ENCODE results near the gene WDR59.

The WDR59 gene

GRCh38 chr16:74896389-74897370 lies 88.2 kb downstream of the WDR59 start:
- FAIRE-seq = no peak
- no peak for DNase-seq (ENCODE audit: insufficient read length, low spot score)
- TF ChIP-seq POU2F2 (IDR thresholded peaks at IDR 0.05; ENCODE audit: low read depth, low read length) = no peak
- no peak for TF ChIP-seq POLR2AphosphoS5 (IDR thresholded peaks at IDR 0.05; ENCODE audit: low read depth, low read length)
- no peak for TF ChIP-seq SPI1 (IDR thresholded peaks at IDR 0.05; ENCODE audit: low read depth, low read length)
- no peak for TF ChIP-seq TAF1 (IDR thresholded peaks at IDR 0.05; ENCODE audit: low read depth, low read length)
- TF ChIP-seq POLR2A (IDR thresholded peaks at IDR 0.05; ENCODE audit: low read depth, low read length) = no peak
- TF ChIP-seq PAX5 (IDR thresholded peaks at IDR 0.05; ENCODE audit: insufficient read depth, low read length, severe bottlenecking) = no peak

GRCh38 chr16:74893541-74893940 lies 91.4 kb downstream of the WDR59 start:
- DNase-seq (ENCODE audit: insufficient read length, low spot score) = no peak
- TF ChIP-seq SPI1 (IDR thresholded peaks at IDR 0.05; ENCODE audit: low read depth, low read length) (no peak), POLR2AphosphoS5 (IDR thresholded peaks at IDR 0.05; ENCODE audit: low read depth, low read length) (no peak), PAX5 (IDR thresholded peaks at IDR 0.05; ENCODE audit: insufficient read depth, low read length, severe bottlenecking) (no peak), POU2F2 (IDR thresholded peaks at IDR 0.05; ENCODE audit: low read depth, low read length) (no peak), POLR2A (IDR thresholded peaks at IDR 0.05; ENCODE audit: low read depth, low read length) (no peak), TAF1 (IDR thresholded peaks at IDR 0.05; ENCODE audit: low read depth, low read length) (no peak)
- no peak for FAIRE-seq

GRCh38 chr16:74892574-74893461 lies 92.1 kb downstream of the WDR59 start:
- FAIRE-seq = peak; percentile 96
- peak; percentile 34 for DNase-seq (ENCODE audit: insufficient read length, low spot score)

GRCh38 chr16:74888888-74889287 lies 96.0 kb downstream of the WDR59 start:
- no peak for DNase-seq (ENCODE audit: insufficient read length, low spot score)
- no peak for FAIRE-seq
- TF ChIP-seq TAF1 (IDR thresholded peaks at IDR 0.05; ENCODE audit: low read depth, low read length) (no peak), POLR2A (IDR thresholded peaks at IDR 0.05; ENCODE audit: low read depth, low read length) (no peak), PAX5 (IDR thresholded peaks at IDR 0.05; ENCODE audit: insufficient read depth, low read length, severe bottlenecking) (no peak), SPI1 (IDR thresholded peaks at IDR 0.05; ENCODE audit: low read depth, low read length) (no peak)

More at GRCh38 chr16:74892574-74893461, 92.1 kb downstream of the WDR59 start:
- TF ChIP-seq TAF1 (IDR thresholded peaks at IDR 0.05; ENCODE audit: low read depth, low read length) (no peak), SPI1 (IDR thresholded peaks at IDR 0.05; ENCODE audit: low read depth, low read length) (peak; percentile 88), POLR2A (IDR thresholded peaks at IDR 0.05; ENCODE audit: low read depth, low read length) (peak; percentile 53; the same call in 1 of the 2 replicates), POU2F2 (IDR thresholded peaks at IDR 0.05; ENCODE audit: low read depth, low read length) (peak; percentile 97)

- FAIRE-seq = no peak
- DNase-seq (ENCODE audit: insufficient read length, low spot score) = no peak
- TF ChIP-seq SPI1 (IDR thresholded peaks at IDR 0.05; ENCODE audit: low read depth, low read length) (no peak), PAX5 (IDR thresholded peaks at IDR 0.05; ENCODE audit: insufficient read depth, low read length, severe bottlenecking) (no peak), POLR2AphosphoS5 (IDR thresholded peaks at IDR 0.05; ENCODE audit: low read depth, low read length) (no peak), POU2F2 (IDR thresholded peaks at IDR 0.05; ENCODE audit: low read depth, low read length) (no peak), TAF1 (IDR thresholded peaks at IDR 0.05; ENCODE audit: low read depth, low read length) (no peak), POLR2A (IDR thresholded peaks at IDR 0.05; ENCODE audit: low read depth, low read length) (no peak)
These were observed 96.6 kb downstream of the WDR59 start for GRCh38 chr16:74888232-74888862.

GRCh38 chr16:74887084-74887483 lies 97.8 kb downstream of the WDR59 start:
- no peak for DNase-seq (ENCODE audit: insufficient read length, low spot score)
- TF ChIP-seq POU2F2 (IDR thresholded peaks at IDR 0.05; ENCODE audit: low read depth, low read length) (no peak), POLR2AphosphoS5 (IDR thresholded peaks at IDR 0.05; ENCODE audit: low read depth, low read length) (no peak), PAX5 (IDR thresholded peaks at IDR 0.05; ENCODE audit: insufficient read depth, low read length, severe bottlenecking) (no peak), TAF1 (IDR thresholded peaks at IDR 0.05; ENCODE audit: low read depth, low read length) (no peak), SPI1 (IDR thresholded peaks at IDR 0.05; ENCODE audit: low read depth, low read length) (no peak)
- FAIRE-seq = no peak

GRCh38 chr16:74877706-74878105 lies 107.2 kb downstream of the WDR59 start:
- TF ChIP-seq POLR2A (IDR thresholded peaks at IDR 0.05; ENCODE audit: low read depth, low read length) = no peak
- TF ChIP-seq POU2F2 (IDR thresholded peaks at IDR 0.05; ENCODE audit: low read depth, low read length) = no peak
- TF ChIP-seq TAF1 (IDR thresholded peaks at IDR 0.05; ENCODE audit: low read depth, low read length) = no peak
- no peak for TF ChIP-seq SPI1 (IDR thresholded peaks at IDR 0.05; ENCODE audit: low read depth, low read length)
- TF ChIP-seq POLR2AphosphoS5 (IDR thresholded peaks at IDR 0.05; ENCODE audit: low read depth, low read length) = no peak
- TF ChIP-seq PAX5 (IDR thresholded peaks at IDR 0.05; ENCODE audit: insufficient read depth, low read length, severe bottlenecking) = no peak
- no peak for DNase-seq (ENCODE audit: insufficient read length, low spot score)
- no peak for FAIRE-seq

- DNase-seq (ENCODE audit: insufficient read length, low spot score) (no peak), FAIRE-seq (no peak)
- TF ChIP-seq POLR2A (IDR thresholded peaks at IDR 0.05; ENCODE audit: low read depth, low read length) = no peak
- TF ChIP-seq SPI1 (IDR thresholded peaks at IDR 0.05; ENCODE audit: low read depth, low read length) = no peak
- no peak for TF ChIP-seq POLR2AphosphoS5 (IDR thresholded peaks at IDR 0.05; ENCODE audit: low read depth, low read length)
- no peak for TF ChIP-seq TAF1 (IDR thresholded peaks at IDR 0.05; ENCODE audit: low read depth, low read length)
- TF ChIP-seq POU2F2 (IDR thresholded peaks at IDR 0.05; ENCODE audit: low read depth, low read length) = no peak
- no peak for TF ChIP-seq PAX5 (IDR thresholded peaks at IDR 0.05; ENCODE audit: insufficient read depth, low read length, severe bottlenecking)
These were observed 109.9 kb downstream of the WDR59 start for GRCh38 chr16:74874912-74875546.
